Urothelium cell line (cell line): Measurements from ENCODE around the gene ATRN.
"Not testable (repeated sequence)": the region's sequence is repeated elsewhere in the genome, so short reads cannot be mapped to it uniquely, and the experiment has no call there.

Experiments
- DNase-seq: peaks from one replicate; pipeline ENCODE4 v3.0.0; 2011; ENCODE audit warnings: low spot score, mixed read lengths
- FAIRE-seq: peaks from 2 replicates; lab custom pipeline; 2011; peaks lifted over from hg19 to GRCh38; lab: Jason Lieb, UNC

The ATRN gene

GRCh38 chr20:3514012-3514642, 43.3 kb downstream of the ATRN start:
- no peak for DNase-seq

GRCh38 chr20:3515379-3516170, 44.8 kb downstream of the ATRN start:
- no peak for DNase-seq
- FAIRE-seq = no peak

More at GRCh38 chr20:3514012-3514642, 43.3 kb downstream of the ATRN start:
- no peak for FAIRE-seq

GRCh38 chr20:3521852-3522740, 51.3 kb downstream of the ATRN start:
- FAIRE-seq (no peak), DNase-seq (no peak)

- not testable (repeated sequence) for FAIRE-seq, DNase-seq
These were observed 53.9 kb downstream of the ATRN start for GRCh38 chr20:3524696-3525095.

GRCh38 chr20:3532089-3532615, 61.3 kb downstream of the ATRN start:
- FAIRE-seq (no peak), DNase-seq (no peak)

- FAIRE-seq = not testable (repeated sequence)
These were observed 66.9 kb downstream of the ATRN start for GRCh38 chr20:3537733-3538132.

GRCh38 chr20:3539311-3540107, 68.7 kb downstream of the ATRN start:
- DNase-seq (no peak), FAIRE-seq (no peak)

More at GRCh38 chr20:3537733-3538132, 66.9 kb downstream of the ATRN start:
- DNase-seq = not testable (repeated sequence)

- FAIRE-seq (no peak), DNase-seq (no peak)
These were observed 71.3 kb downstream of the ATRN start for GRCh38 chr20:3541887-3542721.

GRCh38 chr20:3543901-3544507, 73.2 kb downstream of the ATRN start:
- no peak for DNase-seq
- no peak for FAIRE-seq

GRCh38 chr20:3545401-3545925, 74.6 kb downstream of the ATRN start:
- no peak for FAIRE-seq
- no peak for DNase-seq

- no peak for FAIRE-seq
- DNase-seq = no peak
These were observed 77.1 kb downstream of the ATRN start for GRCh38 chr20:3547906-3548305.

GRCh38 chr20:3550837-3551236, 80.0 kb downstream of the ATRN start:
- FAIRE-seq = no peak

GRCh38 chr20:3551681-3552434, 81.0 kb downstream of the ATRN start:
- DNase-seq (no peak), FAIRE-seq (no peak)

More at GRCh38 chr20:3550837-3551236, 80.0 kb downstream of the ATRN start:
- no peak for DNase-seq

GRCh38 chr20:3553663-3554062, 82.8 kb downstream of the ATRN start:
- DNase-seq (no peak), FAIRE-seq (no peak)

- DNase-seq = no peak
- no peak for FAIRE-seq
These were observed 86.5 kb downstream of the ATRN start for GRCh38 chr20:3557237-3557785.

- DNase-seq (no peak), FAIRE-seq (no peak)
These were observed 88.4 kb downstream of the ATRN start for GRCh38 chr20:3559231-3559630.

- no peak for DNase-seq
- FAIRE-seq = no peak
These were observed 88.8 kb downstream of the ATRN start for GRCh38 chr20:3559637-3560036.

- FAIRE-seq (peak; percentile 23), DNase-seq (no peak)
These were observed 89.3 kb downstream of the ATRN start for GRCh38 chr20:3560162-3560561.
